Measurements from ENCODE around the gene PTPRD.

GRCh38 chr9:9973062-9973461 is 639.7 kb downstream of the PTPRD start:
- TF ChIP-seq CTCF (conservative IDR thresholded peaks at IDR 0.05; ENCODE audit: low read depth, low read length) (no peak), EZH2 (IDR thresholded peaks at IDR 0.05; ENCODE audit: borderline replicate concordance, low read depth, low read length, poor library complexity, severe bottlenecking) (no peak)
